A549 (cell line): Measurements from ENCODE around the gene KRT34. TPM values are rescaled to one million over a fixed set of nuclear protein-coding genes. Genes with fewer than 3 reads are reported as not detected.
"Not testable (repeated sequence)": the region's sequence is repeated elsewhere in the genome, so short reads cannot be mapped to it uniquely, and the experiment has no call there.

Experiments used
- ATAC-seq, 2 experiments: fragments of 200-7000 bp in 1 of 2; fragments of >200 bp in 1 of 2; cut with Nextera tagmentation in 1 of 2; cut with Tn5 transposase in 1 of 2; 3 replicates each; pipeline versions ENCODE4 v1.8.0 to v1.9.1; 2018 to 2020; ENCODE audit warnings: mild to moderate bottlenecking in 1 of 2, moderate library complexity in 1 of 2
- CTCF ChIA-PET: fragments of 300-600 bp; sonication (Branson Sonifier 250); formaldehyde crosslinking; extraction: SDS; loops from one replicate; lab custom pipeline; 2021; ENCODE audit warnings: antibody characterized with exemption, inconsistent platforms; lab: Yijun Ruan, JAX
- POLR2A ChIA-PET: fragments of 350-600 bp; formaldehyde crosslinking; extraction: SDS; loops from one replicate; lab custom pipeline; 2021; ENCODE audit warnings: antibody characterized with exemption, inconsistent platforms; lab: Yijun Ruan, JAX
- DNase-seq, 2 experiments: peaks; one replicate each; pipeline versions ENCODE4 v3.0.0 to v3.0.0-alpha.2; 2011 to 2016; ENCODE audit warnings: low read depth in 1 of 2, low spot score in 1 of 2
- FAIRE-seq: peaks from 2 replicates; lab custom pipeline; 2011; peaks lifted over from hg19 to GRCh38; lab: Jason Lieb, UNC
- H3K27ac ChIP-seq, 2 experiments: fragments of >200 bp; sonication (Bioruptor Twin); formaldehyde crosslinking; 3 replicates each; pipeline ENCODE4 v1.5.1; 2016 to 2017
- H3K4me1 ChIP-seq: fragments of >200 bp; sonication (Bioruptor Twin); formaldehyde crosslinking; 3 replicates; pipeline ENCODE4 v1.6.1; 2016
- H3K4me2 ChIP-seq: fragments of >200 bp; sonication (Bioruptor Twin); formaldehyde crosslinking; 3 replicates; pipeline ENCODE4 v1.6.1; 2016
- H3K4me3 ChIP-seq: fragments of >200 bp; sonication (Bioruptor Twin); formaldehyde crosslinking; 3 replicates; pipeline ENCODE4 v1.5.1; 2016
- H3K9me3 ChIP-seq: fragments of >200 bp; sonication (Bioruptor Twin); formaldehyde crosslinking; 3 replicates; pipeline ENCODE4 v1.6.1; 2016
- BCL3 ChIP-seq: fragments of >200 bp; sonication (Bioruptor Twin); formaldehyde crosslinking; IDR thresholded peaks from 3 replicates; pipeline ENCODE4 v1.6.1; 2016
- CHD4 ChIP-seq: fragments of 200-600 bp; sonication (generic); IDR thresholded peaks from 2 replicates; pipeline ENCODE4 v1.6.1; 2016; ENCODE audit warnings: antibody characterized with exemption, mild to moderate bottlenecking, borderline replicate concordance
- EP300 ChIP-seq, 2 experiments: fragments of >200 bp; sonication (Bioruptor Twin); formaldehyde crosslinking; IDR thresholded peaks; 2 replicates in 1 of 2; 3 replicates in 1 of 2; pipeline ENCODE4 v1.6.1; 2016 to 2017
- FOXS1 ChIP-seq: fragments of 250-450 bp; sonication (Bioruptor Pico); IDR thresholded peaks from 2 replicates; pipeline ENCODE4 v1.5.0; 2020; ENCODE audit warnings: mild to moderate bottlenecking, moderate library complexity
- HES2 ChIP-seq: fragments of >200 bp; sonication (Bioruptor Twin); formaldehyde crosslinking; IDR thresholded peaks from 2 replicates; pipeline ENCODE4 v1.6.1; 2016
- HEYL ChIP-seq: fragments of 250-450 bp; sonication (Bioruptor Pico); IDR thresholded peaks from 2 replicates; pipeline ENCODE4 v1.8.0; 2021; ENCODE audit warnings: mild to moderate bottlenecking, moderate library complexity
- HOXB13 ChIP-seq: fragments of 250-450 bp; sonication (Bioruptor Pico); IDR thresholded peaks from 2 replicates; pipeline ENCODE4 v1.5.0; 2020; ENCODE audit warnings: low read depth, mild to moderate bottlenecking, moderate library complexity
- HOXB5 ChIP-seq: fragments of 250-450 bp; sonication (Bioruptor Pico); IDR thresholded peaks from 2 replicates; pipeline ENCODE4 v1.5.0; 2020; ENCODE audit warnings: mild to moderate bottlenecking, moderate library complexity
- JUN ChIP-seq, 2 experiments: fragments of >200 bp; sonication (Bioruptor Twin); formaldehyde crosslinking; IDR thresholded peaks; 2 replicates in 1 of 2; 3 replicates in 1 of 2; pipeline ENCODE4 v1.6.1; 2016 to 2017
- JUNB ChIP-seq: fragments of >200 bp; sonication (Bioruptor Twin); formaldehyde crosslinking; IDR thresholded peaks from 2 replicates; pipeline ENCODE4 v1.6.1; 2016
- KDM5A ChIP-seq: fragments of 200-600 bp; sonication (generic); IDR thresholded peaks from 2 replicates; pipeline ENCODE4 v1.6.1; 2016; ENCODE audit warnings: antibody characterized with exemption, mild to moderate bottlenecking
- MAFK ChIP-seq: fragments of 450-650 bp; IDR thresholded peaks from 2 replicates; pipeline ENCODE4 v1.6.1; 2014; ENCODE audit not compliant: partially characterized antibody
- MAZ ChIP-seq: fragments of 150-350 bp; IDR thresholded peaks from 2 replicates; pipeline ENCODE4 v1.6.1; 2014; ENCODE audit warnings: antibody characterized with exemption, low read depth, low read length, borderline replicate concordance
- MYC ChIP-seq: IDR thresholded peaks from 2 replicates; pipeline ENCODE4 v1.6.1; 2012; ENCODE audit warnings: mild to moderate bottlenecking, inconsistent platforms, low read length, improper control_type of control experiment, borderline replicate concordance
- NFE2L2 ChIP-seq: fragments of 150-350 bp; conservative IDR thresholded peaks from 2 replicates; pipeline ENCODE4 v1.6.1; 2014; ENCODE audit warnings: low read length
- NR3C1 ChIP-seq: fragments of >200 bp; sonication (Bioruptor Twin); formaldehyde crosslinking; IDR thresholded peaks from 3 replicates; pipeline ENCODE4 v1.6.1; 2017
- PHF8 ChIP-seq: fragments of 200-600 bp; sonication (generic); IDR thresholded peaks from 2 replicates; pipeline ENCODE4 v1.6.1; 2016; ENCODE audit warnings: low read depth, mild to moderate bottlenecking, antibody characterized with exemption, moderate library complexity, borderline replicate concordance
- POLR2AphosphoS2 ChIP-seq: conservative IDR thresholded peaks from 2 replicates; pipeline ENCODE4 v1.6.1; 2012; ENCODE audit warnings: low read length, improper control_type of control experiment, inconsistent platforms
- RARB ChIP-seq: fragments of 250-450 bp; sonication (Bioruptor Pico); IDR thresholded peaks from 2 replicates; pipeline ENCODE4 v1.8.0; 2021; ENCODE audit warnings: mild to moderate bottlenecking, moderate library complexity
- RNF2 ChIP-seq: fragments of 200-600 bp; sonication (generic); IDR thresholded peaks from 2 replicates; pipeline ENCODE4 v1.6.1; 2016; ENCODE audit warnings: low read depth, mild to moderate bottlenecking, antibody characterized with exemption, moderate library complexity, borderline replicate concordance
- SMC3 ChIP-seq: fragments of >200 bp; sonication (Bioruptor Twin); formaldehyde crosslinking; IDR thresholded peaks from 3 replicates; pipeline ENCODE4 v1.6.1; 2018; ENCODE audit warnings: inconsistent platforms
- TFCP2L1 ChIP-seq: fragments of 250-450 bp; sonication (Bioruptor Pico); IDR thresholded peaks from 2 replicates; pipeline ENCODE4 v1.5.0; 2021; ENCODE audit warnings: mild to moderate bottlenecking
- WGBS: methylation state at CpG from one replicate; pipeline ENCODE4 v1.1.6; 2017; ENCODE audit errors: missing lambda C conversion rate; 5-methylcytosine and 5-hydroxymethylcytosine counted together
- polyA plus RNA-seq, 4 experiments: library from polyadenylated mRNA; depleted of rRNA in 3 of 4; stranded (reverse); fragments of >200 nt; fragmentation: RNase III in 1 of 4; extraction: RNeasy Plus Mini Kit Qiagen cat#74134 plus additional on column Dnase treatment in 1 of 4; gene quantifications; 2 replicates in 3 of 4; 3 replicates in 1 of 4; pipeline ENCODE4 v1.2.3, GENCODE V29; 2011 to 2017
- TF ChIP-seq, protein P1 (sequence below): fragments of 200-600 bp; sonication (generic); IDR thresholded peaks from 2 replicates; pipeline ENCODE4 v1.6.1; 2016; ENCODE audit warnings: antibody characterized with exemption, mild to moderate bottlenecking, moderate library complexity
- TF ChIP-seq, protein P2 (sequence below): fragments of 150-350 bp; IDR thresholded peaks from 2 replicates; pipeline ENCODE4 v1.6.1; 2014; ENCODE audit warnings: low read depth, mild to moderate bottlenecking, low read length

KRT34 gene
- polyA plus RNA-seq, 2 of the 4 experiments (the other 2 are of a cell fraction), result 0.09 to 0.23 TPM

- H3K27ac ChIP-seq, FAIRE-seq, H3K4me2 ChIP-seq, H3K4me1 ChIP-seq, DNase-seq, H3K9me3 ChIP-seq, H3K4me3 ChIP-seq, POLR2A ChIA-PET, ATAC-seq: not testable (repeated sequence)
- CTCF ChIA-PET, result interaction anchor here (1.2 to 2.6 kb wide), 3 partner anchors 17 to 316 kb away, joined by 3 to 11 read pairs (median 9); no protein-coding TSS in a partner anchor
- 86% methylated on average over 15 of the region's 16 CpGs for WGBS
These were observed 35.7 kb downstream of the KRT34 start for GRCh38 chr17:41346421-41346820.

GRCh38 chr17:41345992-41346391, 36.1 kb downstream of the KRT34 start:
- H3K4me1 ChIP-seq, result no peaks in the 10 kb centered on the region
- POLR2A ChIA-PET, result no interaction called here
- FAIRE-seq (no peak), DNase-seq (no peak), ATAC-seq (no peak)
- H3K27ac ChIP-seq, result no peak overlapping the region
- no peak overlapping the region for H3K4me2 ChIP-seq
- 65% methylated on average over 3 of the region's 3 CpGs for WGBS
- H3K4me3 ChIP-seq, result no peak overlapping the region
- H3K9me3 ChIP-seq, result no peaks in the 10 kb centered on the region
- TF ChIP-seq, protein P1, sequence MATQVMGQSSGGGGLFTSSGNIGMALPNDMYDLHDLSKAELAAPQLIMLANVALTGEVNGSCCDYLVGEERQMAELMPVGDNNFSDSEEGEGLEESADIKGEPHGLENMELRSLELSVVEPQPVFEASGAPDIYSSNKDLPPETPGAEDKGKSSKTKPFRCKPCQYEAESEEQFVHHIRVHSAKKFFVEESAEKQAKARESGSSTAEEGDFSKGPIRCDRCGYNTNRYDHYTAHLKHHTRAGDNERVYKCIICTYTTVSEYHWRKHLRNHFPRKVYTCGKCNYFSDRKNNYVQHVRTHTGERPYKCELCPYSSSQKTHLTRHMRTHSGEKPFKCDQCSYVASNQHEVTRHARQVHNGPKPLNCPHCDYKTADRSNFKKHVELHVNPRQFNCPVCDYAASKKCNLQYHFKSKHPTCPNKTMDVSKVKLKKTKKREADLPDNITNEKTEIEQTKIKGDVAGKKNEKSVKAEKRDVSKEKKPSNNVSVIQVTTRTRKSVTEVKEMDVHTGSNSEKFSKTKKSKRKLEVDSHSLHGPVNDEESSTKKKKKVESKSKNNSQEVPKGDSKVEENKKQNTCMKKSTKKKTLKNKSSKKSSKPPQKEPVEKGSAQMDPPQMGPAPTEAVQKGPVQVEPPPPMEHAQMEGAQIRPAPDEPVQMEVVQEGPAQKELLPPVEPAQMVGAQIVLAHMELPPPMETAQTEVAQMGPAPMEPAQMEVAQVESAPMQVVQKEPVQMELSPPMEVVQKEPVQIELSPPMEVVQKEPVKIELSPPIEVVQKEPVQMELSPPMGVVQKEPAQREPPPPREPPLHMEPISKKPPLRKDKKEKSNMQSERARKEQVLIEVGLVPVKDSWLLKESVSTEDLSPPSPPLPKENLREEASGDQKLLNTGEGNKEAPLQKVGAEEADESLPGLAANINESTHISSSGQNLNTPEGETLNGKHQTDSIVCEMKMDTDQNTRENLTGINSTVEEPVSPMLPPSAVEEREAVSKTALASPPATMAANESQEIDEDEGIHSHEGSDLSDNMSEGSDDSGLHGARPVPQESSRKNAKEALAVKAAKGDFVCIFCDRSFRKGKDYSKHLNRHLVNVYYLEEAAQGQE, result no peak
- no peak for TF ChIP-seq HES2
- TF ChIP-seq SMC3, result no peak
- TF ChIP-seq NFE2L2, result no peak
- TF ChIP-seq, protein P2, sequence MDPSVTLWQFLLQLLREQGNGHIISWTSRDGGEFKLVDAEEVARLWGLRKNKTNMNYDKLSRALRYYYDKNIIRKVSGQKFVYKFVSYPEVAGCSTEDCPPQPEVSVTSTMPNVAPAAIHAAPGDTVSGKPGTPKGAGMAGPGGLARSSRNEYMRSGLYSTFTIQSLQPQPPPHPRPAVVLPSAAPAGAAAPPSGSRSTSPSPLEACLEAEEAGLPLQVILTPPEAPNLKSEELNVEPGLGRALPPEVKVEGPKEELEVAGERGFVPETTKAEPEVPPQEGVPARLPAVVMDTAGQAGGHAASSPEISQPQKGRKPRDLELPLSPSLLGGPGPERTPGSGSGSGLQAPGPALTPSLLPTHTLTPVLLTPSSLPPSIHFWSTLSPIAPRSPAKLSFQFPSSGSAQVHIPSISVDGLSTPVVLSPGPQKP, result no peak
- no peak for TF ChIP-seq EP300 (IDR thresholded peaks at IDR 0.05)
- TF ChIP-seq HEYL (CRISPR knock-in tag), result no peak
- no peak for TF ChIP-seq RARB (CRISPR knock-in tag)
- TF ChIP-seq MAFK, result no peak
- no peak for TF ChIP-seq HOXB5 (CRISPR knock-in tag)
- TF ChIP-seq POLR2AphosphoS2, result no peak
- CTCF ChIA-PET, result interaction anchor here (1.2 to 2.6 kb wide), 3 partner anchors 17 to 317 kb away, joined by 3 to 11 read pairs (median 9); no protein-coding TSS in a partner anchor

- no peak for FAIRE-seq
- H3K9me3 ChIP-seq, result no peaks in the 10 kb centered on the region
- 39% methylated on average over 3 of the region's 3 CpGs for WGBS
- no peak for ATAC-seq
- CTCF ChIA-PET, result interaction anchor here (1.2 to 3.1 kb wide), 4 partner anchors 14 to 205 kb away, joined by 3 to 9 read pairs (median 5); no protein-coding TSS in a partner anchor
- no peak overlapping the region for H3K4me3 ChIP-seq
- no peak overlapping the region for H3K4me2 ChIP-seq
- no peak for DNase-seq
- H3K27ac ChIP-seq, result no peak overlapping the region
- H3K4me1 ChIP-seq, result no peaks in the 10 kb centered on the region
- POLR2A ChIA-PET, result no interaction called here
- no peak for TF ChIP-seq PHF8
- no peak for TF ChIP-seq NFE2L2
- no peak for TF ChIP-seq BCL3
- no peak for TF ChIP-seq FOXS1
- TF ChIP-seq MAFK, result no peak
- no peak for TF ChIP-seq MYC
- no peak for TF ChIP-seq HOXB13 (CRISPR knock-in tag)
- TF ChIP-seq NR3C1, result no peak
- no peak for TF ChIP-seq JUN (IDR thresholded peaks at IDR 0.05)
- no peak for TF ChIP-seq KDM5A
- no peak for TF ChIP-seq JUNB
- no peak for TF ChIP-seq EP300 (IDR thresholded peaks at IDR 0.05)
- no peak for TF ChIP-seq CHD4
- TF ChIP-seq RARB (CRISPR knock-in tag), result no peak
- no peak for TF ChIP-seq TFCP2L1
- no peak for TF ChIP-seq POLR2AphosphoS2
- TF ChIP-seq MAZ, result no peak
- no peak for TF ChIP-seq RNF2
These were observed 39.1 kb downstream of the KRT34 start for GRCh38 chr17:41343029-41343428.
